ENCODE measurements around the gene SF3B3.

The SF3B3 gene

GRCh38 chr16:70563636-70564035, 40.0 kb downstream of the SF3B3 start:
- no peak for DNase-seq (ENCODE audit: low read depth)
- TF ChIP-seq POLR2A (IDR thresholded peaks at IDR 0.05; ENCODE audit: extremely low read depth, insufficient read length) = no peak
- TF ChIP-seq, protein P1, sequence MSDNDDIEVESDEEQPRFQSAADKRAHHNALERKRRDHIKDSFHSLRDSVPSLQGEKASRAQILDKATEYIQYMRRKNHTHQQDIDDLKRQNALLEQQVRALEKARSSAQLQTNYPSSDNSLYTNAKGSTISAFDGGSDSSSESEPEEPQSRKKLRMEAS (IDR thresholded peaks at IDR 0.05; ENCODE audit: low read depth, low read length) = no peak
- TF ChIP-seq MYC (IDR thresholded peaks at IDR 0.05; ENCODE audit: low read depth, low read length) = no peak
- no peak for TF ChIP-seq CTCF (IDR thresholded peaks at IDR 0.05; ENCODE audit: low read depth, low read length)
- H3K4me3 ChIP-seq (ENCODE audit: low read depth, low read length) = no peak overlapping the region

GRCh38 chr16:70565053-70565452, 41.4 kb downstream of the SF3B3 start:
- no peak overlapping the region for H3K4me3 ChIP-seq (ENCODE audit: low read depth, low read length)
- no peak for DNase-seq (ENCODE audit: low read depth)
- no peak for TF ChIP-seq POLR2A (IDR thresholded peaks at IDR 0.05; ENCODE audit: extremely low read depth, insufficient read length)
- TF ChIP-seq MYC (IDR thresholded peaks at IDR 0.05; ENCODE audit: low read depth, low read length) = no peak
- TF ChIP-seq CTCF (IDR thresholded peaks at IDR 0.05; ENCODE audit: low read depth, low read length) = no peak
- TF ChIP-seq, protein P1 (IDR thresholded peaks at IDR 0.05; ENCODE audit: low read depth, low read length) = no peak

- H3K4me3 ChIP-seq (ENCODE audit: low read depth, low read length) = no peak overlapping the region
- peak; percentile 22 for DNase-seq (ENCODE audit: low read depth)
- TF ChIP-seq POLR2A (IDR thresholded peaks at IDR 0.05; ENCODE audit: extremely low read depth, insufficient read length) (no peak), CTCF (IDR thresholded peaks at IDR 0.05; ENCODE audit: low read depth, low read length) (no peak), MYC (IDR thresholded peaks at IDR 0.05; ENCODE audit: low read depth, low read length) (no peak)
- TF ChIP-seq, protein P1 (IDR thresholded peaks at IDR 0.05; ENCODE audit: low read depth, low read length) = no peak
Observed at GRCh38 chr16:70568601-70569237, 45.1 kb downstream of the SF3B3 start.

- no peak overlapping the region for H3K4me3 ChIP-seq (ENCODE audit: low read depth, low read length)
- no peak for DNase-seq (ENCODE audit: low read depth)
- TF ChIP-seq, protein P1 (IDR thresholded peaks at IDR 0.05; ENCODE audit: low read depth, low read length) = no peak
- TF ChIP-seq POLR2A (IDR thresholded peaks at IDR 0.05; ENCODE audit: extremely low read depth, insufficient read length) = no peak
- TF ChIP-seq MYC (IDR thresholded peaks at IDR 0.05; ENCODE audit: low read depth, low read length) = no peak
- TF ChIP-seq CTCF (IDR thresholded peaks at IDR 0.05; ENCODE audit: low read depth, low read length) = no peak
Observed at GRCh38 chr16:70569752-70570151, 46.1 kb downstream of the SF3B3 start.

- no peak for DNase-seq (ENCODE audit: low read depth)
- H3K4me3 ChIP-seq (ENCODE audit: low read depth, low read length) = no peak overlapping the region
- TF ChIP-seq, protein P1 (IDR thresholded peaks at IDR 0.05; ENCODE audit: low read depth, low read length) = no peak
- TF ChIP-seq POLR2A (IDR thresholded peaks at IDR 0.05; ENCODE audit: extremely low read depth, insufficient read length) = no peak
- no peak for TF ChIP-seq CTCF (IDR thresholded peaks at IDR 0.05; ENCODE audit: low read depth, low read length)
- no peak for TF ChIP-seq MYC (IDR thresholded peaks at IDR 0.05; ENCODE audit: low read depth, low read length)
Observed at GRCh38 chr16:70570967-70571570, 47.5 kb downstream of the SF3B3 start.
